Sigmoid colon (tissue), 4 donors: ENCODE measurements around the gene EPB41L4B.

ENCODE experiments used
- EP300 ChIP-seq, 4 donors: sonication (generic); formaldehyde crosslinking; IDR thresholded peaks; one replicate each; pipeline ENCODE4 v1.6.1; 2017; ENCODE audit warnings: antibody characterized with exemption in 4 of 4
- TF ChIP-seq, protein P1 (sequence below), 4 experiments: fragments of 450-650 bp in 3 of 4; fragments of 200-600 bp in 1 of 4; IDR thresholded peaks; one replicate each; pipeline ENCODE4 v1.5.1; 2016 to 2019; ENCODE audit warnings: antibody characterized with exemption in 4 of 4, mild to moderate bottlenecking in 3 of 4, moderate library complexity in 2 of 4

DNA sequence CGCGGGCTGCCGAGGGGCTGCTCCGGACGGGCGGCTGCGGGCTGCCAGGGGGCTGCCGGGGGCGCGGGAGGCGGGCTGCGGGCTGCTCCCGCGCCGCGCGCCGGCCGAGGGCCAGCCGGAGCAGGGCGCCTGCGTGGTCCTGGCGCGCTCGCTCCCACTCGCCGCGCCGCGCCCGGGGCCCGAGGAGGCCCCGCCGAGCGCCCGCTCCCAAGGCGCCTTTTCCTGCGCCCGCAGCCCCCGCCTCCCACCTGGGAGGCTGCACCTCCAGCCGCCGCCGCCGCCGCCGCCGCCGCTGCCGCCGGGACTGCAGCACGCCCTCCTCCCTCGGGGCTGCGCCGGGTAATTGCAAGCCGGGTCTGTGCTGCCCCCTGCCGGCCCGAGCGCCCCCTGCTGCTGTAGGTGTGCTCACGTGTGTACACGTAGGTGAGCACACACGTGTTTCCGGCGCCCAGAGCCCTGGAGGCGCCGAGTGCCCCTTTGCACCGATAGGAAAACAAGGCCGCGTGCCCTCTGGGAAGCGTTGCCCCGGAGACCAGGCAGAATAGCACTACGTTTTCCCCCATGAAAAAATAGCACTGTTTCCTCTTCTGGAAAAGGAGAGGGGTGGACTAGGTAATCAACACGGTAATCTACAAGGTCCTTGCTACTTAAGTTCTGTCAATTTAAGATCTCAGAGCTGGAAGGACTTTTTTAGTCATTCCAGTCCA is at the start of gene EPB41L4B:
- TF ChIP-seq, protein P1, sequence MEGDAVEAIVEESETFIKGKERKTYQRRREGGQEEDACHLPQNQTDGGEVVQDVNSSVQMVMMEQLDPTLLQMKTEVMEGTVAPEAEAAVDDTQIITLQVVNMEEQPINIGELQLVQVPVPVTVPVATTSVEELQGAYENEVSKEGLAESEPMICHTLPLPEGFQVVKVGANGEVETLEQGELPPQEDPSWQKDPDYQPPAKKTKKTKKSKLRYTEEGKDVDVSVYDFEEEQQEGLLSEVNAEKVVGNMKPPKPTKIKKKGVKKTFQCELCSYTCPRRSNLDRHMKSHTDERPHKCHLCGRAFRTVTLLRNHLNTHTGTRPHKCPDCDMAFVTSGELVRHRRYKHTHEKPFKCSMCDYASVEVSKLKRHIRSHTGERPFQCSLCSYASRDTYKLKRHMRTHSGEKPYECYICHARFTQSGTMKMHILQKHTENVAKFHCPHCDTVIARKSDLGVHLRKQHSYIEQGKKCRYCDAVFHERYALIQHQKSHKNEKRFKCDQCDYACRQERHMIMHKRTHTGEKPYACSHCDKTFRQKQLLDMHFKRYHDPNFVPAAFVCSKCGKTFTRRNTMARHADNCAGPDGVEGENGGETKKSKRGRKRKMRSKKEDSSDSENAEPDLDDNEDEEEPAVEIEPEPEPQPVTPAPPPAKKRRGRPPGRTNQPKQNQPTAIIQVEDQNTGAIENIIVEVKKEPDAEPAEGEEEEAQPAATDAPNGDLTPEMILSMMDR (IDR thresholded peaks at IDR 0.05): peak; percentile 76 to 95 (median 86)
- no peak for TF ChIP-seq EP300 (IDR thresholded peaks at IDR 0.05)
